ENCODE data around the gene PCNX2. TPM values are rescaled to one million over a fixed set of nuclear protein-coding genes. Genes with fewer than 3 reads are reported as not detected.

Gene PCNX2
- total RNA-seq, 1 experiment from 2014 or later, result 4.5 TPM

- Histone ChIP-seq H3K9me3 (replicated peaks) (no peaks in the 10 kb centered on the region), H3K36me3 (no peaks in the 10 kb centered on the region), H3K4me3 (no peak overlapping the region), H3K27ac (no peak overlapping the region), H3K4me1 (no peaks in the 10 kb centered on the region), H3K27me3 (no peaks in the 10 kb centered on the region)
- DNase-seq, result no peak
Measured at GRCh38 chr1:232965912-232966217, 329.7 kb downstream of the PCNX2 start.

- no peaks in the 10 kb centered on the region for H3K4me1 ChIP-seq
- no peak overlapping the region for H3K27ac ChIP-seq
- H3K27me3 ChIP-seq, result no peaks in the 10 kb centered on the region
- H3K36me3 ChIP-seq, result no peaks in the 10 kb centered on the region
- H3K4me3 ChIP-seq, result no peak overlapping the region
- H3K9me3 ChIP-seq (replicated peaks), result no peaks in the 10 kb centered on the region
- no peak for DNase-seq
Measured at GRCh38 chr1:232965124-232965911, 330.2 kb downstream of the PCNX2 start.

- no peak for DNase-seq
- H3K36me3 ChIP-seq, result peaks cover under 1% of the 10 kb centered on the region; the same call in 1 of the 2 replicates
- no peaks in the 10 kb centered on the region for H3K4me1 ChIP-seq
Measured at GRCh38 chr1:232964601-232965000, 330.9 kb downstream of the PCNX2 start.

GRCh38 chr1:232962761-232963745 lies 332.5 kb downstream of the PCNX2 start:
- DNase-seq, result no peak
- no peak overlapping the region for H3K4me3 ChIP-seq

More at GRCh38 chr1:232964601-232965000, 330.9 kb downstream of the PCNX2 start:
- no peaks in the 10 kb centered on the region for H3K9me3 ChIP-seq (replicated peaks)
- H3K27me3 ChIP-seq, result no peaks in the 10 kb centered on the region
- no peak overlapping the region for H3K27ac ChIP-seq
- H3K4me3 ChIP-seq, result no peak overlapping the region

GRCh38 chr1:232958067-232958466 lies 337.5 kb downstream of the PCNX2 start:
- Histone ChIP-seq H3K4me1 (no peaks in the 10 kb centered on the region), H3K4me3 (no peak overlapping the region), H3K36me3 (peaks cover 13% of the 10 kb centered on the region), H3K9me3 (replicated peaks) (no peaks in the 10 kb centered on the region), H3K27me3 (no peaks in the 10 kb centered on the region), H3K27ac (no peak overlapping the region)
- DNase-seq, result no peak

More at GRCh38 chr1:232962761-232963745, 332.5 kb downstream of the PCNX2 start:
- H3K27me3 ChIP-seq, result no peaks in the 10 kb centered on the region
- no peaks in the 10 kb centered on the region for H3K9me3 ChIP-seq (replicated peaks)
- H3K36me3 ChIP-seq, result peaks cover 12% of the 10 kb centered on the region
- no peak overlapping the region for H3K27ac ChIP-seq
- H3K4me1 ChIP-seq, result no peaks in the 10 kb centered on the region

GRCh38 chr1:232956081-232956480 lies 339.4 kb downstream of the PCNX2 start:
- H3K27me3 ChIP-seq, result no peaks in the 10 kb centered on the region
- H3K36me3 ChIP-seq, result peaks cover 13% of the 10 kb centered on the region
- no peak overlapping the region for H3K27ac ChIP-seq
- H3K4me1 ChIP-seq, result 0 out of 2 replicates have a peak, but pooled peaks cover 3% of the 10 kb centered on the region
- no peaks in the 10 kb centered on the region for H3K9me3 ChIP-seq (replicated peaks)
- no peak for DNase-seq
- no peak overlapping the region for H3K4me3 ChIP-seq

GRCh38 chr1:232954594-232955365 lies 340.7 kb downstream of the PCNX2 start:
- Histone ChIP-seq H3K27ac (no peak overlapping the region), H3K36me3 (peaks cover 13% of the 10 kb centered on the region), H3K9me3 (replicated peaks) (no peaks in the 10 kb centered on the region), H3K4me3 (no peak overlapping the region), H3K4me1 (0 out of 2 replicates have a peak, but pooled peaks cover 5% of the 10 kb centered on the region), H3K27me3 (no peaks in the 10 kb centered on the region)
- no peak for DNase-seq

GRCh38 chr1:232952514-232953499 lies 342.7 kb downstream of the PCNX2 start:
- peak; percentile 62 to 77 for DNase-seq

GRCh38 chr1:232951605-232952004 lies 343.9 kb downstream of the PCNX2 start:
- Histone ChIP-seq H3K27me3 (no peaks in the 10 kb centered on the region), H3K4me1 (0 out of 2 replicates have a peak, but pooled peaks cover 5% of the 10 kb centered on the region), H3K27ac (no peak overlapping the region), H3K36me3 (no peaks in the 10 kb centered on the region), H3K4me3 (no peak overlapping the region), H3K9me3 (replicated peaks) (no peaks in the 10 kb centered on the region)
- no peak for DNase-seq

More at GRCh38 chr1:232952514-232953499, 342.7 kb downstream of the PCNX2 start:
- Histone ChIP-seq H3K4me3 (no peak overlapping the region), H3K27ac (no peak overlapping the region), H3K36me3 (no peaks in the 10 kb centered on the region), H3K9me3 (replicated peaks) (no peaks in the 10 kb centered on the region), H3K27me3 (no peaks in the 10 kb centered on the region), H3K4me1 (0 out of 2 replicates have a peak, but pooled peaks cover 5% of the 10 kb centered on the region)

GRCh38 chr1:232951180-232951579 lies 344.3 kb downstream of the PCNX2 start:
- no peaks in the 10 kb centered on the region for H3K27me3 ChIP-seq
- H3K27ac ChIP-seq, result no peak overlapping the region
- H3K4me3 ChIP-seq, result peak overlapping the region; percentile 78
- no peaks in the 10 kb centered on the region for H3K36me3 ChIP-seq
- peak; percentile 8 to 33 for DNase-seq
- no peaks in the 10 kb centered on the region for H3K9me3 ChIP-seq (replicated peaks)
- H3K4me1 ChIP-seq, result 0 out of 2 replicates have a peak, but pooled peaks cover 5% of the 10 kb centered on the region

- peak; percentile 91 to 96 for DNase-seq
- no peaks in the 10 kb centered on the region for H3K36me3 ChIP-seq
- 0 out of 2 replicates have a peak, but pooled peaks cover 5% of the 10 kb centered on the region for H3K4me1 ChIP-seq
- peak within 1 kb of the TSS; percentile 51 for H3K27ac ChIP-seq
- no peaks in the 10 kb centered on the region for H3K9me3 ChIP-seq (replicated peaks)
- peak within 1 kb of the TSS; percentile 78 for H3K4me3 ChIP-seq
- H3K27me3 ChIP-seq, result no peaks in the 10 kb centered on the region
Measured at GRCh38 chr1:232950197-232951176, 345.0 kb downstream of the PCNX2 start, which contains the start of gene NTPCR. Gene NTPCR (plus strand): TSS chr1:232950611. CDS start chr1:232950711, 100 bp downstream.

- Histone ChIP-seq H3K27ac (peak overlapping the region; percentile 51), H3K9me3 (replicated peaks) (no peaks in the 10 kb centered on the region; the same call in 1 of the 2 replicates), H3K4me1 (0 out of 2 replicates have a peak, but pooled peaks cover 5% of the 10 kb centered on the region), H3K27me3 (no peaks in the 10 kb centered on the region), H3K36me3 (no peaks in the 10 kb centered on the region), H3K4me3 (peak overlapping the region; percentile 78)
- DNase-seq, result no peak
Measured at GRCh38 chr1:232949636-232950196, 345.8 kb downstream of the PCNX2 start.

All from SJCRH30 (cell line).